K562 (cell line): ENCODE results near the gene ACSF2. TPM values are rescaled to one million over a fixed set of nuclear protein-coding genes. Genes with fewer than 3 reads are reported as not detected.

ENCODE experiments used
- ATAC-seq: fragments of 200-7000 bp; cut with Tn5 transposase; 3 replicates; pipeline ENCODE4 v1.9.1; 2020; ENCODE audit warnings: moderate library complexity
- BruUV-seq: library from RNA; stranded (reverse); fragments of 400-500 nt; replicated peaks from 2 replicates; lab custom pipeline; 2021; lab: Mats Ljungman, UMichigan
- CTCF ChIA-PET: fragments of 300-600 bp; formaldehyde crosslinking; extraction: SDS; loops from one replicate; lab custom pipeline; 2021; ENCODE audit warnings: low intra/inter-chr PET ratio; lab: Yijun Ruan, JAX
- POLR2A ChIA-PET: fragments of 300-600, 350-650 bp; sonication (Branson Sonifier 250); formaldehyde crosslinking; extraction: SDS; loops from one replicate; lab custom pipeline; 2021; ENCODE audit warnings: antibody characterized with exemption, inconsistent platforms; lab: Yijun Ruan, JAX
- DNase-seq, 4 experiments: peaks; one replicate each; pipeline versions ENCODE4 v3.0.0 to v3.0.0-alpha.2; 2011 to 2018; ENCODE audit warnings: low spot score in 3 of 4, mixed read lengths in 3 of 4; ENCODE audit errors: extremely low read depth in 1 of 4
- FAIRE-seq: peaks from 2 replicates; lab custom pipeline; 2011; peaks lifted over from hg19 to GRCh38; lab: Jason Lieb, UNC
- H2AFZ ChIP-seq: 2 replicates; pipeline ENCODE4 v1.6.0; 2011; ENCODE audit warnings: low read depth, low read length, control low read depth, inconsistent platforms
- H3K27ac ChIP-seq: fragments of 200-600 bp; 3 replicates; pipeline ENCODE4 v1.8.0; 2011; ENCODE audit warnings: low read depth, mild to moderate bottlenecking, control low read depth, inconsistent platforms, low read length, moderate library complexity, mixed read lengths; ENCODE audit errors: extremely low read depth
- H3K27me3 ChIP-seq, 2 experiments: fragments of 300-600 bp in 1 of 2; 2 replicates in 1 of 2; 3 replicates in 1 of 2; pipeline versions ENCODE4 v1.6.0 to v1.8.0; 2011; ENCODE audit warnings: inconsistent platforms in 2 of 2, low read length in 2 of 2, mild to moderate bottlenecking in 1 of 2, mixed read lengths in 1 of 2, moderate library complexity in 1 of 2; ENCODE audit not compliant: control insufficient read depth in 2 of 2, insufficient read depth in 2 of 2
- H3K36me3 ChIP-seq: fragments of 300-600 bp; 3 replicates; pipeline ENCODE4 v1.8.0; 2011; ENCODE audit warnings: mild to moderate bottlenecking, low read length, inconsistent platforms; ENCODE audit not compliant: control insufficient read depth, insufficient read depth
- H3K4me1 ChIP-seq, 2 experiments: fragments of 200-600 bp in 1 of 2; replicated peaks in 1 of 2; 2 replicates in 1 of 2; 3 replicates in 1 of 2; pipeline versions ENCODE4 v1.5.1 to v1.8.0; 2011; ENCODE audit warnings: inconsistent platforms in 2 of 2, low read length in 2 of 2, mild to moderate bottlenecking in 1 of 2, mixed read lengths in 1 of 2, moderate library complexity in 1 of 2; ENCODE audit not compliant: control insufficient read depth in 2 of 2, insufficient read depth in 2 of 2
- H3K4me2 ChIP-seq: 2 replicates; pipeline ENCODE4 v1.6.1; 2011; ENCODE audit warnings: low read length, control low read depth, inconsistent platforms, mixed read lengths; ENCODE audit not compliant: insufficient read depth
- H3K4me3 ChIP-seq: fragments of 200-600 bp; sonication (generic), shearing (Covaris generic); 2 replicates; pipeline ENCODE4 v1.5.1; 2016; ENCODE audit warnings: control low read depth, inconsistent platforms
- H3K79me2 ChIP-seq: fragments of 200-600 bp; 3 replicates; pipeline ENCODE4 v1.8.0; 2011; ENCODE audit warnings: low read length, inconsistent platforms; ENCODE audit not compliant: control insufficient read depth, insufficient read depth
- H3K9ac ChIP-seq, 2 experiments: 2 replicates each; pipeline versions ENCODE4 v1.6.0 to v1.6.1; 2011; ENCODE audit warnings: low read depth in 2 of 2, low read length in 2 of 2, control low read depth in 1 of 2, inconsistent platforms in 1 of 2, mild to moderate bottlenecking in 1 of 2, mixed read lengths in 1 of 2; ENCODE audit not compliant: insufficient read depth in 1 of 2
- H3K9me1 ChIP-seq: one replicate; pipeline ENCODE4 v1.6.0; 2011; ENCODE audit warnings: inconsistent platforms, mild to moderate bottlenecking, low read length, moderate library complexity; ENCODE audit not compliant: control insufficient read depth, insufficient read depth
- H3K9me3 ChIP-seq: replicated peaks from 2 replicates; pipeline ENCODE4 v1.5.1; 2011; ENCODE audit warnings: low read depth, low read length, inconsistent platforms; ENCODE audit not compliant: control insufficient read depth, insufficient read depth
- H4K20me1 ChIP-seq: replicated peaks from 2 replicates; pipeline ENCODE4 v1.6.1; 2011; ENCODE audit warnings: low read length, inconsistent platforms, mixed read lengths; ENCODE audit not compliant: control insufficient read depth, insufficient read depth
- CREB1 ChIP-seq, 2 experiments: sonication (generic) in 1 of 2; formaldehyde crosslinking in 1 of 2; IDR thresholded peaks; 2 replicates each; pipeline versions ENCODE4 v1.6.1 to v1.8.0; 2012 to 2022; ENCODE audit warnings: inconsistent platforms in 1 of 2, mild to moderate bottlenecking in 1 of 2, missing genetic modification reagents in 1 of 2, moderate library complexity in 1 of 2
- ELF1 ChIP-seq: fragments of 200-800 bp; sonication (Bioruptor generic); IDR thresholded peaks from 2 replicates; pipeline ENCODE4 v1.6.1; 2016; ENCODE audit warnings: missing genetic modification characterization, missing compliant biosample characterization
- GTF2E2 ChIP-seq: fragments of 200-800 bp; sonication (Bioruptor generic); IDR thresholded peaks from 2 replicates; pipeline ENCODE4 v1.6.1; 2016; ENCODE audit warnings: missing genetic modification characterization, missing compliant biosample characterization
- HOMEZ ChIP-seq: fragments of 250-450 bp; sonication (Bioruptor Pico); IDR thresholded peaks from 2 replicates; pipeline ENCODE4 v1.4.0; 2020; ENCODE audit warnings: mild to moderate bottlenecking, moderate library complexity
- KDM1A ChIP-seq, 2 experiments: fragments of 450-650 bp; IDR thresholded peaks; 2 replicates each; pipeline ENCODE4 v1.6.1; 2016; ENCODE audit warnings: mild to moderate bottlenecking in 2 of 2
- MYNN ChIP-seq, 2 experiments: sonication (generic); formaldehyde crosslinking in 1 of 2; IDR thresholded peaks; 2 replicates each; pipeline versions ENCODE4 v1.5.0 to v1.6.1; 2016 to 2020; ENCODE audit warnings: antibody characterized with exemption in 1 of 2, missing genetic modification reagents in 1 of 2
- PHB2 ChIP-seq: fragments of 450-650 bp; IDR thresholded peaks from 2 replicates; pipeline ENCODE4 v1.6.1; 2017; ENCODE audit warnings: low read depth
- PHF20 ChIP-seq: fragments of 450-650 bp; IDR thresholded peaks from 2 replicates; pipeline ENCODE4 v1.6.1; 2018; ENCODE audit not compliant: partially characterized antibody
- POLR2B ChIP-seq: fragments of 450-650 bp; IDR thresholded peaks from 2 replicates; pipeline ENCODE4 v1.6.1; 2018; ENCODE audit warnings: low read depth; ENCODE audit not compliant: partially characterized antibody
- SMAD3 ChIP-seq: fragments of 450-650 bp; formaldehyde crosslinking; conservative IDR thresholded peaks from 2 replicates; pipeline ENCODE4 v1.4.0; 2020; ENCODE audit warnings: mild to moderate bottlenecking
- XRCC4 ChIP-seq: IDR thresholded peaks from one replicate; pipeline ENCODE4 v1.6.1; 2011; ENCODE audit not compliant: insufficient read depth, insufficient read length; ENCODE audit errors: extremely low read depth
- ZNF695 ChIP-seq: fragments of 450-650 bp; formaldehyde crosslinking; IDR thresholded peaks from 2 replicates; pipeline ENCODE4 v1.4.0; 2020; ENCODE audit warnings: mild to moderate bottlenecking, moderate library complexity
- WGBS: fragments of 100-300 bp; shearing (Covaris generic); methylation state at CpG from one replicate; pipeline ENCODE4 v1.1.6; 2016; ENCODE audit warnings: low coverage, mixed read lengths; ENCODE audit not compliant: insufficient coverage; ENCODE audit errors: missing lambda C conversion rate; 5-methylcytosine and 5-hydroxymethylcytosine counted together
- in situ Hi-C: fragments of 300-500 bp; cut with MboI; formaldehyde crosslinking; loops from 4 replicates; pipeline ENCODE4 v1.15.0; 2018; ENCODE audit warnings: inconsistent platforms, mixed read lengths
- intact Hi-C: fragments of 100-400 bp; cut with micrococcal nuclease; formaldehyde crosslinking; loops from 2 replicates; pipeline ENCODE4 v1.14.2; 2022
- polyA plus RNA-seq, 8 experiments: library from polyadenylated mRNA; depleted of rRNA in 4 of 8; stranded (reverse) in 5 of 8; unstranded in 3 of 8; fragments of >200 nt; fragmentation: Nextera tagmentation in 2 of 8; fragmentation: Illumina TruSeq in 1 of 8; extraction: Ambion mirVana in 2 of 8; extraction: Trizol in 1 of 8; gene quantifications; 2 replicates each; pipeline versions ENCODE4 v1.2.1 to v1.2.3, GENCODE V29; 2011 to 2014; ENCODE audit warnings: inconsistent platforms in 1 of 8, missing spikeins in 1 of 8
- total RNA-seq, 7 experiments: library from RNA; depleted of rRNA in 6 of 7; stranded (reverse); fragments of >200 nt in 6 of 7; fragmentation: Illumina TruSeq in 2 of 7; extraction: Trizol in 2 of 7; gene quantifications; 2 replicates each; pipeline versions ENCODE4 v1.2.1 to v1.2.3, GENCODE V29; 2011 to 2021; ENCODE audit warnings: low replicate concordance in 1 of 7
- TF ChIP-seq, protein P1 (sequence below): fragments of 250-450 bp; sonication (Bioruptor Pico); IDR thresholded peaks from 2 replicates; pipeline ENCODE4 v1.4.0; 2020

Gene ACSF2
- total and polyA plus RNA-seq, 9 of the 15 experiments (the other 6 are each of a cell fraction or from before 2014, with no cell fraction given) = 0.89 to 6.1 (median 3.5) TPM

- TF ChIP-seq PHB2 (no peak), CREB1 (IDR thresholded peaks at IDR 0.05) (peak; percentile 7; the same call in 1 of the 2 replicates), CREB1 (CRISPR knock-in tag; IDR thresholded peaks at IDR 0.05) (no peak)
- no peak overlapping the region for H3K9ac ChIP-seq
- no peaks in the 10 kb centered on the region for H3K9me3 ChIP-seq
- FAIRE-seq (no peak), ATAC-seq (no peak), DNase-seq (no peak)
- H3K79me2 ChIP-seq = no peaks in the 10 kb centered on the region
- H4K20me1 ChIP-seq = no peaks in the 10 kb centered on the region
- H3K27ac ChIP-seq = no peak overlapping the region
- H3K36me3 ChIP-seq = no peaks in the 10 kb centered on the region
- no peak overlapping the region for H3K4me2 ChIP-seq
- in situ Hi-C loops = no loop called here
- H3K9me1 ChIP-seq = no peaks in the 10 kb centered on the region
- no peak overlapping the region for H3K4me3 ChIP-seq
- intact Hi-C loops = no loop called here
- ChIA-PET CTCF (no interaction called here), POLR2A (no interaction called here)
- H3K4me1 ChIP-seq = peaks cover 0 to 9% of the 10 kb centered on the region in 2 experiments; a peak in 1 of 5 replicates
- peaks cover 26 to 60% of the 10 kb centered on the region in 2 experiments for H3K27me3 ChIP-seq
- no TSS peak for BruUV-seq
- no peak overlapping the region for H2AFZ ChIP-seq
- WGBS = 39% methylated on average over 27 of the region's 32 CpGs
These were observed 82.8 kb downstream of the ACSF2 start for GRCh38 chr17:50508573-50509460.

GRCh38 chr17:50511058-50511457 is 85.0 kb downstream of the ACSF2 start:
- Histone ChIP-seq H3K27me3 (peaks cover 18 to 43% of the 10 kb centered on the region in 2 experiments; a peak in 4 of 5 replicates), H3K4me3 (no peak overlapping the region)
- intact Hi-C loops = no loop called here
- in situ Hi-C loops = no loop called here
- BruUV-seq = no TSS peak
- CTCF ChIA-PET = no interaction called here
- no peak for TF ChIP-seq ZNF695 (CRISPR knock-in tag)
- no peak for TF ChIP-seq SMAD3 (CRISPR knock-in tag)
- no peak for TF ChIP-seq XRCC4
- no peak for TF ChIP-seq ELF1 (tag)
- TF ChIP-seq, protein P1, sequence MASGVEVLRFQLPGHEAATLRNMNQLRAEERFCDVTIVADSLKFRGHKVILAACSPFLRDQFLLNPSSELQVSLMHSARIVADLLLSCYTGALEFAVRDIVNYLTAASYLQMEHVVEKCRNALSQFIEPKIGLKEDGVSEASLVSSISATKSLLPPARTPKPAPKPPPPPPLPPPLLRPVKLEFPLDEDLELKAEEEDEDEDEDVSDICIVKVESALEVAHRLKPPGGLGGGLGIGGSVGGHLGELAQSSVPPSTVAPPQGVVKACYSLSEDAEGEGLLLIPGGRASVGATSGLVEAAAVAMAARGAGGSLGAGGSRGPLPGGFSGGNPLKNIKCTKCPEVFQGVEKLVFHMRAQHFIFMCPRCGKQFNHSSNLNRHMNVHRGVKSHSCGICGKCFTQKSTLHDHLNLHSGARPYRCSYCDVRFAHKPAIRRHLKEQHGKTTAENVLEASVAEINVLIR (CRISPR knock-in tag) = no peak
- no peak for TF ChIP-seq PHF20
- no peak for TF ChIP-seq GTF2E2 (tag)
- TF ChIP-seq MYNN (IDR thresholded peaks at IDR 0.05) = no peak
- no peak for TF ChIP-seq MYNN (CRISPR knock-in tag; IDR thresholded peaks at IDR 0.05)
- TF ChIP-seq HOMEZ (CRISPR knock-in tag) = no peak
- no peak for TF ChIP-seq POLR2B
- TF ChIP-seq KDM1A (IDR thresholded peaks at IDR 0.05) = no peak
- TF ChIP-seq, all 486 proteins: peak for 0
- Histone ChIP-seq H3K9ac (no peak overlapping the region), H2AFZ (no peak overlapping the region), H3K27ac (no peak overlapping the region), H3K9me1 (no peaks in the 10 kb centered on the region), H4K20me1 (no peaks in the 10 kb centered on the region), H3K9me3 (no peaks in the 10 kb centered on the region), H3K4me1 (peaks cover 0 to 9% of the 10 kb centered on the region in 2 experiments; a peak in 1 of 5 replicates), H3K36me3 (no peaks in the 10 kb centered on the region), H3K4me2 (no peak overlapping the region), H3K79me2 (no peaks in the 10 kb centered on the region)
- ATAC-seq (no peak), FAIRE-seq (no peak), DNase-seq (no peak)
- WGBS = 0% methylated on average over 3 of the region's 3 CpGs
- POLR2A ChIA-PET = interaction anchor here (1.3 kb wide), 1 partner anchor 17 kb away, joined by 3 read pairs; no protein-coding TSS in a partner anchor
